Measurements from ENCODE around the gene R3HDM2. TPM values are rescaled to one million over a fixed set of nuclear protein-coding genes. Genes with fewer than 3 reads are reported as not detected.
A peak's percentile ranks its signal among the peaks of the same experiment; 100 is the strongest.

Gene R3HDM2
- total and polyA plus RNA-seq, 2 of the 13 experiments (the other 11 are each of a cell fraction or from before 2014, with no cell fraction given), result 11.1 to 23.5 TPM

DNA sequence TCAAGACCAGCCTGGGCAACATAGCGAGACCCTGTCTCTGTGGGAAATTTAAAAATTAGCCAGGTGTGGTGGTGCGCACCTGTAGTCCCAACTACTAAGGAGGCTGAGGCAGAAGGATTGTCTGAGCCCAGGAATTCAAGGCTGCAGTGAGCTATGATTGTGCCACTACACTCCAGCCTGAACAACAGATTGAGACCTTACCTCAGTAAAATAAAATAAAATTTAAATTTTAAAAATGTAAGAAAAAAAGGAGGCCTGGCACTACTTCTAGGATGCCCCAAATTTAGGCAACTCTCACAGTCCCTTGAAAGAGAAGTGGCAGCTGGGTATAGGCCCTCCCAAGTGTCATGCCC lies 23.3 kb upstream of the R3HDM2 start (continued):
- TF ChIP-seq, protein P1, sequence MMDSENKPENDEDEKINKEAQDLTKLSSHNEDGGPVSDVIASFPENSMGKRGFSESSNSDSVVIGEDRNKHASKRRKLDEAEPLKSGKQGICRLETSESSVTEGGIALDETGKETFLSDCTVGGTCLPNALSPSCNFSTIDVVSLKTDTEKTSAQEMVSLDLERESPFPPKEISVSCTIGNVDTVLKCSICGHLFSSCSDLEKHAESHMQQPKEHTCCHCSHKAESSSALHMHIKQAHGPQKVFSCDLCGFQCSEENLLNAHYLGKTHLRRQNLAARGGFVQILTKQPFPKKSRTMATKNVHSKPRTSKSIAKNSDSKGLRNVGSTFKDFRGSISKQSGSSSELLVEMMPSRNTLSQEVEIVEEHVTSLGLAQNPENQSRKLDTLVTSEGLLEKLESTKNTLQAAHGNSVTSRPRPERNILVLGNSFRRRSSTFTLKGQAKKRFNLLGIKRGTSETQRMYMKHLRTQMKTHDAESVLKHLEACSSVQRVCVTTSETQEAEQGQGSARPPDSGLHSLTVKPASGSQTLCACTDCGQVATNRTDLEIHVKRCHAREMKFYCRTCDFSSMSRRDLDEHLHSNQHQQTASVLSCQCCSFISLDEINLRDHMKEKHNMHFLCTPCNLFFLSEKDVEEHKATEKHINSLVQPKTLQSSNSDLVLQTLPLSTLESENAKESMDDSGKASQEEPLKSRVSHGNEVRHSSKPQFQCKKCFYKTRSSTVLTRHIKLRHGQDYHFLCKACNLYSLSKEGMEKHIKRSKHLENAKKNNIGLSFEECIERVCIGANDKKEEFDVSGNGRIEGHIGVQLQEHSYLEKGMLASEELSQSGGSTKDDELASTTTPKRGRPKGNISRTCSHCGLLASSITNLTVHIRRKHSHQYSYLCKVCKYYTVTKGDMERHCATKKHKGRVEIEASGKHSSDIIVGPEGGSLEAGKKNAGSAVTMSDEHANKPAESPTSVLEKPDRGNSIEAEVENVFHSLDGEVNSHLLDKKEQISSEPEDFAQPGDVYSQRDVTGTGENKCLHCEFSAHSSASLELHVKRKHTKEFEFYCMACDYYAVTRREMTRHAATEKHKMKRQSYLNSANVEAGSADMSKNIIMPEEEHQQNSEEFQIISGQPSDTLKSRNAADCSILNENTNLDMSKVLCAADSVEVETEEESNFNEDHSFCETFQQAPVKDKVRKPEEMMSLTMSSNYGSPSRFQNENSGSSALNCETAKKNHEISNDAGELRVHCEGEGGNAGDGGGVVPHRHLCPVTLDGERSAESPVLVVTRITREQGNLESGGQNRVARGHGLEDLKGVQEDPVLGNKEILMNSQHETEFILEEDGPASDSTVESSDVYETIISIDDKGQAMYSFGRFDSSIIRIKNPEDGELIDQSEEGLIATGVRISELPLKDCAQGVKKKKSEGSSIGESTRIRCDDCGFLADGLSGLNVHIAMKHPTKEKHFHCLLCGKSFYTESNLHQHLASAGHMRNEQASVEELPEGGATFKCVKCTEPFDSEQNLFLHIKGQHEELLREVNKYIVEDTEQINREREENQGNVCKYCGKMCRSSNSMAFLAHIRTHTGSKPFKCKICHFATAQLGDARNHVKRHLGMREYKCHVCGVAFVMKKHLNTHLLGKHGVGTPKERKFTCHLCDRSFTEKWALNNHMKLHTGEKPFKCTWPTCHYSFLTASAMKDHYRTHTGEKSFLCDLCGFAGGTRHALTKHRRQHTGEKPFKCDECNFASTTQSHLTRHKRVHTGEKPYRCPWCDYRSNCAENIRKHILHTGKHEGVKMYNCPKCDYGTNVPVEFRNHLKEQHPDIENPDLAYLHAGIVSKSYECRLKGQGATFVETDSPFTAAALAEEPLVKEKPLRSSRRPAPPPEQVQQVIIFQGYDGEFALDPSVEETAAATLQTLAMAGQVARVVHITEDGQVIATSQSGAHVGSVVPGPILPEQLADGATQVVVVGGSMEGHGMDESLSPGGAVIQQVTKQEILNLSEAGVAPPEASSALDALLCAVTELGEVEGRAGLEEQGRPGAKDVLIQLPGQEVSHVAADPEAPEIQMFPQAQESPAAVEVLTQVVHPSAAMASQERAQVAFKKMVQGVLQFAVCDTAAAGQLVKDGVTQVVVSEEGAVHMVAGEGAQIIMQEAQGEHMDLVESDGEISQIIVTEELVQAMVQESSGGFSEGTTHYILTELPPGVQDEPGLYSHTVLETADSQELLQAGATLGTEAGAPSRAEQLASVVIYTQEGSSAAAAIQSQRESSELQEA (CRISPR knock-in tag; IDR thresholded peaks at IDR 0.05; ENCODE audit: not compliant biosample characterization), result no peak
- TF ChIP-seq, protein P2, sequence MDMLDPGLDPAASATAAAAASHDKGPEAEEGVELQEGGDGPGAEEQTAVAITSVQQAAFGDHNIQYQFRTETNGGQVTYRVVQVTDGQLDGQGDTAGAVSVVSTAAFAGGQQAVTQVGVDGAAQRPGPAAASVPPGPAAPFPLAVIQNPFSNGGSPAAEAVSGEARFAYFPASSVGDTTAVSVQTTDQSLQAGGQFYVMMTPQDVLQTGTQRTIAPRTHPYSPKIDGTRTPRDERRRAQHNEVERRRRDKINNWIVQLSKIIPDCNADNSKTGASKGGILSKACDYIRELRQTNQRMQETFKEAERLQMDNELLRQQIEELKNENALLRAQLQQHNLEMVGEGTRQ (IDR thresholded peaks at IDR 0.05; ENCODE audit: low read depth, low read length), result no peak
- TF ChIP-seq, protein P2 (CRISPR knock-in tag; IDR thresholded peaks at IDR 0.05; ENCODE audit: borderline replicate concordance), result 0 out of 2 replicates have a peak, but pooled peaks have one; percentile 19
- no peak for TF ChIP-seq PAX8 (CRISPR knock-in tag; IDR thresholded peaks at IDR 0.05; ENCODE audit: borderline replicate concordance)
- TF ChIP-seq ZNF3 (CRISPR knock-in tag; IDR thresholded peaks at IDR 0.05), result 0 out of 2 replicates have a peak, but pooled peaks have one; percentile 14
- TF ChIP-seq ZSCAN31 (CRISPR knock-in tag; IDR thresholded peaks at IDR 0.05; ENCODE audit: low read depth), result 0 out of 2 replicates have a peak, but pooled peaks have one; percentile 31
- no peak for TF ChIP-seq HIVEP1 (CRISPR knock-in tag; IDR thresholded peaks at IDR 0.05)
